C4-2B (cell line): ENCODE measurements around the gene KPRP.

Source experiments
- CTCF ChIP-seq: fragments of 450-650 bp; conservative IDR thresholded peaks from 2 replicates; pipeline ENCODE4 v1.5.1; 2017; ENCODE audit warnings: mild to moderate bottlenecking
- ZFX ChIP-seq: fragments of 450-650 bp; IDR thresholded peaks from 2 replicates; pipeline ENCODE4 v1.6.1; 2017

- TF ChIP-seq CTCF (no peak), ZFX (no peak)
Observed at GRCh38 chr1:152752225-152752624, 5.6 kb upstream of the KPRP start.
